GM18909 (cell line): ENCODE data around the gene FAM20C.

ENCODE experiments used
- ATAC-seq: cut with Tn5 transposase; IDR thresholded peaks from one replicate; pipeline ENCODE4 v1.9.1; 2021; ENCODE audit warnings: mild to moderate bottlenecking; ENCODE audit not compliant: unreplicated experiment, poor library complexity

Gene FAM20C

GRCh38 chr7:251446-252175, 59.2 kb downstream of the FAM20C start:
- no peak for ATAC-seq

GRCh38 chr7:252216-252965, 60.0 kb downstream of the FAM20C start:
- ATAC-seq = no peak

- no peak for ATAC-seq
Measured at GRCh38 chr7:252981-253380, 60.6 kb downstream of the FAM20C start.

DNA sequence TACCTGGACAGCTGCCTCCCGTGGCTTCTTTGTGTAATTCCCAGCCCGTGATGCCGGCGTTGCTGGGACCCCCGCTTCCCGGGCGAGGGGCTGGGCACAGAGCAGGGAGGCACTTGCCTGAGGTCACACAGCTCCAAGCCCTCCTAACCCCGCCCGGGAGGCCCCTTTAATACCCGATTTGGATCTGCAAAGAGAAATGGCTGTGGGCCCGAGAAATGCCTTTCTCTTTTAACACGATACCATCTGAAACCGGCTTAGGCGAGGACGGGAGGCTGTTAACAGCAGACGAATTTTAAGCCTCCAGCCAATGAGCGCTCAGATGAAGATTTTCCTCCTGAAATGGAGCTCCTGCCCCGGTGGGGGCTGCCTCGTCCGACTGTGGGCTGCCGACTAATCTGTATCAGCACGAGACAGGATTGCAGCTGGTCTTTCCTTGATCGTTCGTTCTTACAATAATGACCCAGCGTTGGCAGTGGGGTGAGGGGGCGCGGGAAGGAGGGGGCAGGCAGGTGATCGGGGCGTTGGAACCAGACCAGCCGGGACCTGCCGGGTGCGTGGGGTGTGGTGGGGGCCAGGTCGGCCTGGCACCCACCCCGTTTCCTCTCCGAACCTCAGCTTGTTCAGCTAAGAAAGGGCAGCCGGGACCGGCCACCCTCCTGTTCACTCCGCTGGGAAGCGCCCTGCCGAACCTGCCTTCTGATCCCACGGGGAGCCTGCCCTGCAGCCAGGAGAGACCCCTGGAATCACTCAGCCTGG, 61.4 kb downstream of the FAM20C start:
- ATAC-seq = no peak

- ATAC-seq = no peak
Measured at GRCh38 chr7:254337-255037, 62.1 kb downstream of the FAM20C start.

DNA sequence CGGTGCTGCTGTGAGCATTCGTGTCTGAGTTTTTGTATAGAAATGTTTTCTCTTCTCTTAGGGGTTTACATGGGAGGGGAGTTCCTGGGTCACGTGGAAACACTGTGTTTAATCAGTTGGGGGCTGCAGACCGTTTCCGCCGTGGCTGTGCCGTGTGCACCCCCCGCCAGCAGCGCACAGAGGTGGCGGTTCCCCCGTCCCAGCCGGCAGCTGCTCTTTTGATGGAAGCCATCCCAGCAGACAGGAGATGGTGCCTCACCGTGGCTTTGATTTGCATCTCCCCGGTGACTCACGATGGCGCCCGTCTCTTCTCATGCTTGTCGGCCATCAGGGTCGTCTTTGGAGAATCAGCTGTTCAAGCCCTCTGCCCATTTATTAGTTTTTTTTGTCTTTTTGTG, 62.7 kb downstream of the FAM20C start:
- ATAC-seq = no peak

- no peak for ATAC-seq
Measured at GRCh38 chr7:255721-256361, 63.5 kb downstream of the FAM20C start.

- no peak for ATAC-seq
Measured at GRCh38 chr7:256461-256940, 64.1 kb downstream of the FAM20C start.

GRCh38 chr7:256981-257646, 64.7 kb downstream of the FAM20C start:
- no peak for ATAC-seq

GRCh38 chr7:257647-257992, 65.2 kb downstream of the FAM20C start:
- no peak for ATAC-seq

GRCh38 chr7:258476-259190, 66.3 kb downstream of the FAM20C start:
- no peak for ATAC-seq

GRCh38 chr7:259191-259505, 66.8 kb downstream of the FAM20C start:
- ATAC-seq = no peak

- ATAC-seq = no peak
Measured at GRCh38 chr7:259751-260405, 67.5 kb downstream of the FAM20C start.

GRCh38 chr7:260441-261281, 68.3 kb downstream of the FAM20C start:
- no peak for ATAC-seq

GRCh38 chr7:261341-262250, 69.2 kb downstream of the FAM20C start:
- no peak for ATAC-seq

DNA sequence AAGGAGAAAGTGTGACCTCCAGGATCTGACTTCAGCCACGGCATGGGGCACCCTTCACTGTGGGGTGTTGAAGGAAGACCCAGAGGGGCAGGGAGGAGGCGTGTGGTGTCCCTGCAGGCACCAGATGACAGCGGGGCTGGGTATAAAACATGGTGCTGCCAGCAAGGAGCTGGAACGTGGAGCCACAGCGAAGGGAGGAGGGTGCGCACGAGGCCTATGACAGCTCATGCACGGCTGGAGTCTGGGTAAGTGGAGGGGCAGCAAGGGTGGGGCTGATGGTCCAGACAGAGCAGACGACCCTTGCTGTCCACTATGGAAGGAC, 69.8 kb downstream of the FAM20C start:
- no peak for ATAC-seq
